HEK293T (cell line): Measurements from ENCODE around the gene NINJ1.

Experiments
- ARNT ChIP-seq: fragments of 450-650 bp; IDR thresholded peaks from 2 replicates; pipeline ENCODE4 v1.6.1; 2017; ENCODE audit warnings: mild to moderate bottlenecking
- BHLHE40 ChIP-seq: fragments of 450-650 bp; IDR thresholded peaks from 2 replicates; pipeline ENCODE4 v1.6.1; 2016; ENCODE audit warnings: mild to moderate bottlenecking, moderate library complexity, borderline replicate concordance
- ELF4 ChIP-seq: fragments of 450-650 bp; IDR thresholded peaks from 2 replicates; pipeline ENCODE4 v1.6.1; 2017; ENCODE audit warnings: antibody characterized with exemption
- FOXA1 ChIP-seq: fragments of 450-650 bp; IDR thresholded peaks from 2 replicates; pipeline ENCODE4 v1.6.1; 2016; ENCODE audit warnings: mild to moderate bottlenecking
- FOXM1 ChIP-seq: fragments of 450-650 bp; IDR thresholded peaks from 2 replicates; pipeline ENCODE4 v1.6.1; 2017; ENCODE audit warnings: mild to moderate bottlenecking, borderline replicate concordance
- L3MBTL2 ChIP-seq: fragments of 450-650 bp; conservative IDR thresholded peaks from 2 replicates; pipeline ENCODE4 v1.6.1; 2016; ENCODE audit warnings: mild to moderate bottlenecking
- PKNOX1 ChIP-seq: fragments of 450-650 bp; IDR thresholded peaks from 2 replicates; pipeline ENCODE4 v1.6.1; 2016
- SP1 ChIP-seq: fragments of 450-650 bp; IDR thresholded peaks from 2 replicates; pipeline ENCODE4 v1.6.1; 2017
- SUZ12 ChIP-seq: fragments of 450-650 bp; IDR thresholded peaks from 2 replicates; pipeline ENCODE4 v1.6.1; 2016; ENCODE audit warnings: mild to moderate bottlenecking
- TARDBP ChIP-seq: fragments of 450-650 bp; IDR thresholded peaks from 2 replicates; pipeline ENCODE4 v1.6.1; 2016

- TF ChIP-seq ARNT (no peak), FOXA1 (no peak), L3MBTL2 (no peak), BHLHE40 (no peak), SUZ12 (no peak), SP1 (no peak), PKNOX1 (no peak), FOXM1 (no peak), TARDBP (no peak), ELF4 (no peak)
These were observed 5.5 kb upstream of the NINJ1 start for GRCh38 chr9:93139365-93140182.
